GM23248 (cell line): ENCODE results near the gene TMEM151B. TPM values are rescaled to one million over a fixed set of nuclear protein-coding genes. Genes with fewer than 3 reads are reported as not detected.

Experiments
- DNase-seq: peaks from one replicate; pipeline ENCODE4 v3.0.0-alpha.2; 2015
- H2AFZ ChIP-seq: fragments of 200-600 bp; sonication (generic); 2 replicates; pipeline ENCODE4 v1.6.1; 2016; ENCODE audit warnings: antibody characterized with exemption
- H3F3A ChIP-seq: fragments of 200-600 bp; sonication (generic); 2 replicates; pipeline ENCODE4 v1.6.1; 2016; ENCODE audit warnings: mild to moderate bottlenecking, antibody characterized with exemption, mixed run types; ENCODE audit not compliant: insufficient read depth
- H3K27ac ChIP-seq: fragments of 200-600 bp; sonication (generic); 2 replicates; pipeline ENCODE4 v1.5.1; 2016; ENCODE audit warnings: mild to moderate bottlenecking
- H3K27me3 ChIP-seq: fragments of 200-600 bp; sonication (generic); replicated peaks from 2 replicates; pipeline ENCODE4 v1.6.1; 2016; ENCODE audit warnings: mild to moderate bottlenecking; ENCODE audit not compliant: insufficient read depth
- H3K36me3 ChIP-seq: fragments of 200-600 bp; sonication (generic); 2 replicates; pipeline ENCODE4 v1.6.1; 2016; ENCODE audit warnings: low read depth, mild to moderate bottlenecking
- H3K4me1 ChIP-seq: fragments of 200-600 bp; sonication (generic); 2 replicates; pipeline ENCODE4 v1.6.1; 2016; ENCODE audit warnings: mild to moderate bottlenecking; ENCODE audit not compliant: insufficient read depth
- H3K4me2 ChIP-seq: fragments of 200-600 bp; sonication (generic); one replicate; pipeline ENCODE4 v1.6.1; 2016; ENCODE audit warnings: mild to moderate bottlenecking; ENCODE audit not compliant: unreplicated experiment
- H3K4me3 ChIP-seq: fragments of 200-600 bp; sonication (generic); 2 replicates; pipeline ENCODE4 v1.5.1; 2016; ENCODE audit warnings: mild to moderate bottlenecking
- H3K79me2 ChIP-seq: fragments of 200-600 bp; sonication (generic); 2 replicates; pipeline ENCODE4 v1.6.1; 2016; ENCODE audit warnings: mild to moderate bottlenecking; ENCODE audit not compliant: insufficient read depth
- H3K9ac ChIP-seq: fragments of 200-600 bp; sonication (generic); 2 replicates; pipeline ENCODE4 v1.6.1; 2016; ENCODE audit warnings: mild to moderate bottlenecking
- H3K9me2 ChIP-seq: fragments of 200-600 bp; sonication (generic); 2 replicates; pipeline ENCODE4 v1.6.1; 2016; ENCODE audit warnings: mixed run types, mild to moderate bottlenecking, moderate library complexity; ENCODE audit not compliant: insufficient read depth
- H3K9me3 ChIP-seq: fragments of 200-600 bp; sonication (generic); one replicate; pipeline ENCODE4 v1.6.1; 2017; ENCODE audit warnings: low read depth
- H4K20me1 ChIP-seq: fragments of 200-600 bp; sonication (generic); 2 replicates; pipeline ENCODE4 v1.6.0; 2016; ENCODE audit not compliant: insufficient read depth
- EZH2 ChIP-seq: fragments of 200-600 bp; sonication (generic); IDR thresholded peaks from 2 replicates; pipeline ENCODE4 v1.6.1; 2018; ENCODE audit warnings: antibody characterized with exemption, mild to moderate bottlenecking; ENCODE audit not compliant: insufficient read depth, poor library complexity, severe bottlenecking
- EZH2phosphoT487 ChIP-seq: fragments of 200-600 bp; sonication (generic); IDR thresholded peaks from 2 replicates; pipeline ENCODE4 v1.6.1; 2018; ENCODE audit warnings: antibody characterized with exemption, moderate library complexity, mild to moderate bottlenecking, low read depth; ENCODE audit not compliant: insufficient read depth
- WGBS, 2 experiments: methylation state at CpG; one replicate each; pipeline ENCODE4 v1.1.6; 2015 to 2017; ENCODE audit warnings: low lambda C conversion rate in 2 of 2, low coverage in 1 of 2; ENCODE audit errors: missing lambda C conversion rate in 2 of 2; 5-methylcytosine and 5-hydroxymethylcytosine counted together
- in situ Hi-C: fragments of 300-500 bp; cut with MboI; formaldehyde crosslinking; loops from 2 replicates; pipeline ENCODE4 v1.15.0; 2020
- polyA plus RNA-seq: library from polyadenylated mRNA; unstranded; fragments of >200 nt; fragmentation: Nextera tagmentation; extraction: Ambion mirVana; gene quantifications from 2 replicates; pipeline ENCODE4 v1.2.1, GENCODE V29; 2016
- total RNA-seq: library from RNA; depleted of rRNA; stranded (reverse); fragments of >200 nt; shearing (Covaris generic); gene quantifications from 2 replicates; pipeline ENCODE4 v1.2.3, GENCODE V29; 2014

Gene TMEM151B
- total and polyA plus RNA-seq, 2 experiments from 2014 or later: not detected

GRCh38 chr6:44333273-44333919 lies 63.1 kb downstream of the TMEM151B start:
- in situ Hi-C loops: no loop called here

GRCh38 chr6:44333942-44334341 lies 63.7 kb downstream of the TMEM151B start:
- H3K9me2 ChIP-seq: no peaks in the 10 kb centered on the region
- H3K36me3 ChIP-seq: no peaks in the 10 kb centered on the region
- no peak overlapping the region for H3K9ac ChIP-seq
- H3K27me3 ChIP-seq: peaks cover 26% of the 10 kb centered on the region
- H3K9me3 ChIP-seq: no peaks in the 10 kb centered on the region
- TF ChIP-seq EZH2 (no peak), EZH2phosphoT487 (no peak)
- H4K20me1 ChIP-seq: no peaks in the 10 kb centered on the region
- H3K79me2 ChIP-seq: no peaks in the 10 kb centered on the region
- in situ Hi-C loops: no loop called here
- no peaks in the 10 kb centered on the region for H3K4me1 ChIP-seq
- no peak for DNase-seq
- WGBS, 2 experiments: 77 to 79% methylated on average over 5 of the region's 5 CpGs
- H3F3A ChIP-seq: no peaks in the 10 kb centered on the region
- no peak overlapping the region for H2AFZ ChIP-seq
- no peak overlapping the region for H3K4me2 ChIP-seq
- H3K4me3 ChIP-seq: no peak overlapping the region
- no peak overlapping the region for H3K27ac ChIP-seq

More at GRCh38 chr6:44333273-44333919, 63.1 kb downstream of the TMEM151B start:
- H3K9ac ChIP-seq: no peak overlapping the region
- no peaks in the 10 kb centered on the region for H4K20me1 ChIP-seq
- H3K36me3 ChIP-seq: no peaks in the 10 kb centered on the region
- H3K4me2 ChIP-seq: no peak overlapping the region
- no peaks in the 10 kb centered on the region for H3F3A ChIP-seq
- DNase-seq: no peak
- H3K4me3 ChIP-seq: no peak overlapping the region
- TF ChIP-seq EZH2phosphoT487: no peak
- TF ChIP-seq EZH2: no peak
- H3K9me2 ChIP-seq: no peaks in the 10 kb centered on the region
- H3K9me3 ChIP-seq: no peaks in the 10 kb centered on the region
- no peak overlapping the region for H3K27ac ChIP-seq
- no peak overlapping the region for H2AFZ ChIP-seq
- peaks cover 28% of the 10 kb centered on the region for H3K27me3 ChIP-seq
- 48 to 52% methylated on average over 11 of the region's 11 CpGs for WGBS, 2 experiments
- H3K79me2 ChIP-seq: no peaks in the 10 kb centered on the region
- no peaks in the 10 kb centered on the region for H3K4me1 ChIP-seq

GRCh38 chr6:44335631-44336030 lies 65.4 kb downstream of the TMEM151B start:
- no peak for TF ChIP-seq EZH2
- no peak for TF ChIP-seq EZH2phosphoT487
- no peak for DNase-seq
- Histone ChIP-seq H3K27me3 (peaks cover 9% of the 10 kb centered on the region), H4K20me1 (no peaks in the 10 kb centered on the region), H3K79me2 (no peaks in the 10 kb centered on the region), H3K36me3 (no peaks in the 10 kb centered on the region), H3K4me3 (no peak overlapping the region), H2AFZ (no peak overlapping the region), H3F3A (no peaks in the 10 kb centered on the region), H3K27ac (no peak overlapping the region), H3K4me1 (no peaks in the 10 kb centered on the region), H3K9me2 (no peaks in the 10 kb centered on the region), H3K9ac (no peak overlapping the region), H3K4me2 (no peak overlapping the region), H3K9me3 (no peaks in the 10 kb centered on the region)
- in situ Hi-C loops: loop anchor here (5.0 kb wide), 1 partner anchor 63 kb away; the partner anchor contains the start of gene TMEM151B
- WGBS, 2 experiments: 81 to 89% methylated on average over 1 of the region's 1 CpG

- no peak overlapping the region for H3K4me2 ChIP-seq
- no peak overlapping the region for H3K9ac ChIP-seq
- in situ Hi-C loops: loop anchor here (5.0 kb wide), 1 partner anchor 66 kb away; the partner anchor contains the start of gene TMEM151B
- no peaks in the 10 kb centered on the region for H3K4me1 ChIP-seq
- DNase-seq: peak; percentile 77
- no peaks in the 10 kb centered on the region for H3K36me3 ChIP-seq
- no peak overlapping the region for H2AFZ ChIP-seq
- H4K20me1 ChIP-seq: no peaks in the 10 kb centered on the region
- no peaks in the 10 kb centered on the region for H3K79me2 ChIP-seq
- peaks cover 28% of the 10 kb centered on the region for H3K27me3 ChIP-seq
- H3F3A ChIP-seq: no peaks in the 10 kb centered on the region
- no peak overlapping the region for H3K4me3 ChIP-seq
- H3K27ac ChIP-seq: no peak overlapping the region
- H3K9me2 ChIP-seq: no peaks in the 10 kb centered on the region
- TF ChIP-seq EZH2phosphoT487: no peak
- TF ChIP-seq EZH2: no peak
- no peaks in the 10 kb centered on the region for H3K9me3 ChIP-seq
- 1 to 3% methylated on average over 11 of the region's 11 CpGs for WGBS, 2 experiments
Observed at GRCh38 chr6:44338228-44339122, 68.2 kb downstream of the TMEM151B start.
